Neural progenitor cell (in vitro differentiated cells): ENCODE measurements around the gene GRAMD2A. TPM values are rescaled to one million over a fixed set of nuclear protein-coding genes. Genes with fewer than 3 reads are reported as not detected.

Experiments
- DNase-seq: peaks from one replicate; pipeline ENCODE4 v3.0.0-alpha.2; 2016; ENCODE audit warnings: low spot score
- H2AFZ ChIP-seq: fragments of 200-600 bp; sonication (generic); replicated peaks from 2 replicates; pipeline ENCODE4 v1.6.1; 2016; ENCODE audit warnings: antibody characterized with exemption
- H3F3A ChIP-seq: fragments of 200-600 bp; sonication (generic); 2 replicates; pipeline ENCODE4 v1.6.1; 2016; ENCODE audit warnings: antibody characterized with exemption, low read depth
- H3K27ac ChIP-seq: fragments of 200-600 bp; sonication (generic); 2 replicates; pipeline ENCODE4 v1.5.1; 2016; ENCODE audit warnings: mild to moderate bottlenecking
- H3K27me3 ChIP-seq: fragments of 200-600 bp; sonication (generic); 2 replicates; pipeline ENCODE4 v1.6.1; 2016; ENCODE audit warnings: mild to moderate bottlenecking, moderate library complexity
- H3K36me3 ChIP-seq: fragments of 200-600 bp; sonication (generic); 2 replicates; pipeline ENCODE4 v1.5.1; 2016
- H3K4me1 ChIP-seq: fragments of 200-600 bp; sonication (generic); 2 replicates; pipeline ENCODE4 v1.6.1; 2016; ENCODE audit warnings: mixed run types
- H3K4me2 ChIP-seq: fragments of 200-600 bp; sonication (generic); 2 replicates; pipeline ENCODE4 v1.6.1; 2016
- H3K4me3 ChIP-seq: fragments of 200-600 bp; sonication (generic); 2 replicates; pipeline ENCODE4 v1.5.1; 2016
- H3K79me2 ChIP-seq: fragments of 200-600 bp; sonication (generic); 2 replicates; pipeline ENCODE4 v1.6.1; 2016; ENCODE audit warnings: low read depth
- H3K9ac ChIP-seq: fragments of 200-600 bp; sonication (generic); 2 replicates; pipeline ENCODE4 v1.6.1; 2016
- H3K9me3 ChIP-seq: fragments of 200-600 bp; sonication (generic); 2 replicates; pipeline ENCODE4 v1.5.1; 2016; ENCODE audit warnings: low read depth
- H4K20me1 ChIP-seq: fragments of 200-600 bp; sonication (generic); 2 replicates; pipeline ENCODE4 v1.6.1; 2016; ENCODE audit warnings: low read depth
- H3K27ac Mint-ChIP-seq: 3 replicates; pipeline ENCODE4 v1.8.0; 2021; ENCODE audit warnings: mixed read lengths
- H3K27me3 Mint-ChIP-seq: 2 replicates; pipeline ENCODE4 v1.8.0; 2022; ENCODE audit warnings: low read depth, mild to moderate bottlenecking, inconsistent platforms, moderate library complexity, mixed read lengths; ENCODE audit not compliant: insufficient read depth
- H3K36me3 Mint-ChIP-seq: 3 replicates; pipeline ENCODE4 v1.8.0; 2021; ENCODE audit warnings: mixed read lengths
- H3K4me1 Mint-ChIP-seq: 3 replicates; pipeline ENCODE4 v1.8.0; 2021; ENCODE audit warnings: mixed read lengths
- H3K4me3 Mint-ChIP-seq: 3 replicates; pipeline ENCODE4 v1.8.0; 2021; ENCODE audit warnings: mild to moderate bottlenecking, moderate library complexity, mixed read lengths
- H3K9me3 Mint-ChIP-seq: 3 replicates; pipeline ENCODE4 v1.8.0; 2020; ENCODE audit warnings: mixed read lengths
- EZH2 ChIP-seq: fragments of 200-600 bp; sonication (generic); IDR thresholded peaks from 2 replicates; pipeline ENCODE4 v1.6.1; 2017; ENCODE audit warnings: antibody characterized with exemption, mild to moderate bottlenecking, moderate library complexity
- EZH2phosphoT487 ChIP-seq: fragments of 200-600 bp; sonication (generic); IDR thresholded peaks from 2 replicates; pipeline ENCODE4 v1.6.1; 2017; ENCODE audit warnings: antibody characterized with exemption
- total RNA-seq: library from RNA; depleted of rRNA; stranded (reverse); fragments of >200 nt; gene quantifications from 2 replicates; pipeline ENCODE4 v1.2.3, GENCODE V29; 2015; ENCODE audit warnings: low replicate concordance
- TF ChIP-seq, protein P1 (sequence below): fragments of 200-600 bp; sonication (generic); IDR thresholded peaks from 2 replicates; pipeline ENCODE4 v1.5.1; 2017; ENCODE audit warnings: antibody characterized with exemption, mild to moderate bottlenecking

The GRAMD2A gene
- total RNA-seq, 1 donor from 2014 or later = 0.43 TPM

- Mint-ChIP-seq H3K36me3 (peaks cover 36% of the 10 kb centered on the region), H3K27me3 (peaks cover 23% of the 10 kb centered on the region), H3K9me3 (peaks cover 2% of the 10 kb centered on the region), H3K4me1 (peaks cover 5% of the 10 kb centered on the region), H3K4me3 (no peak overlapping the region), H3K27ac (no peak overlapping the region)
- Histone ChIP-seq H3F3A (peaks cover 53% of the 10 kb centered on the region), H4K20me1 (peaks cover 83% of the 10 kb centered on the region), H3K4me3 (no peak overlapping the region), H3K27ac (no peak overlapping the region), H2AFZ (no peak overlapping the region), H3K9me3 (no peaks in the 10 kb centered on the region), H3K4me1 (peaks cover 8% of the 10 kb centered on the region), H3K79me2 (no peaks in the 10 kb centered on the region), H3K27me3 (peaks cover 48% of the 10 kb centered on the region), H3K9ac (no peak overlapping the region), H3K4me2 (no peak overlapping the region), H3K36me3 (peaks cover 9% of the 10 kb centered on the region)
- peak; percentile 69 for DNase-seq
- no peak for TF ChIP-seq EZH2
- TF ChIP-seq, protein P1, sequence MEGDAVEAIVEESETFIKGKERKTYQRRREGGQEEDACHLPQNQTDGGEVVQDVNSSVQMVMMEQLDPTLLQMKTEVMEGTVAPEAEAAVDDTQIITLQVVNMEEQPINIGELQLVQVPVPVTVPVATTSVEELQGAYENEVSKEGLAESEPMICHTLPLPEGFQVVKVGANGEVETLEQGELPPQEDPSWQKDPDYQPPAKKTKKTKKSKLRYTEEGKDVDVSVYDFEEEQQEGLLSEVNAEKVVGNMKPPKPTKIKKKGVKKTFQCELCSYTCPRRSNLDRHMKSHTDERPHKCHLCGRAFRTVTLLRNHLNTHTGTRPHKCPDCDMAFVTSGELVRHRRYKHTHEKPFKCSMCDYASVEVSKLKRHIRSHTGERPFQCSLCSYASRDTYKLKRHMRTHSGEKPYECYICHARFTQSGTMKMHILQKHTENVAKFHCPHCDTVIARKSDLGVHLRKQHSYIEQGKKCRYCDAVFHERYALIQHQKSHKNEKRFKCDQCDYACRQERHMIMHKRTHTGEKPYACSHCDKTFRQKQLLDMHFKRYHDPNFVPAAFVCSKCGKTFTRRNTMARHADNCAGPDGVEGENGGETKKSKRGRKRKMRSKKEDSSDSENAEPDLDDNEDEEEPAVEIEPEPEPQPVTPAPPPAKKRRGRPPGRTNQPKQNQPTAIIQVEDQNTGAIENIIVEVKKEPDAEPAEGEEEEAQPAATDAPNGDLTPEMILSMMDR = peak; percentile 88
These were observed 2.2 kb upstream of the GRAMD2A start for GRCh38 chr15:72199721-72200212.

GRCh38 chr15:72199205-72199515 is 1.6 kb upstream of the GRAMD2A start:
- Histone ChIP-seq H3K27me3 (peaks cover 54% of the 10 kb centered on the region), H3K9ac (no peak overlapping the region), H3K27ac (no peak overlapping the region), H4K20me1 (peaks cover 81% of the 10 kb centered on the region), H3K4me3 (no peak overlapping the region), H3K36me3 (peaks cover 9% of the 10 kb centered on the region), H3K4me2 (no peak overlapping the region), H3K9me3 (no peaks in the 10 kb centered on the region), H2AFZ (no peak overlapping the region), H3K79me2 (no peaks in the 10 kb centered on the region), H3F3A (peaks cover 53% of the 10 kb centered on the region), H3K4me1 (peaks cover 8% of the 10 kb centered on the region)
- DNase-seq = no peak
- Mint-ChIP-seq H3K36me3 (peaks cover 31% of the 10 kb centered on the region), H3K9me3 (peaks cover 2% of the 10 kb centered on the region), H3K4me3 (no peak overlapping the region), H3K27ac (no peak overlapping the region), H3K4me1 (peaks cover 5% of the 10 kb centered on the region), H3K27me3 (peaks cover 25% of the 10 kb centered on the region)
- TF ChIP-seq EZH2phosphoT487 (no peak), EZH2 (no peak)
- TF ChIP-seq, protein P1 = no peak

DNA sequence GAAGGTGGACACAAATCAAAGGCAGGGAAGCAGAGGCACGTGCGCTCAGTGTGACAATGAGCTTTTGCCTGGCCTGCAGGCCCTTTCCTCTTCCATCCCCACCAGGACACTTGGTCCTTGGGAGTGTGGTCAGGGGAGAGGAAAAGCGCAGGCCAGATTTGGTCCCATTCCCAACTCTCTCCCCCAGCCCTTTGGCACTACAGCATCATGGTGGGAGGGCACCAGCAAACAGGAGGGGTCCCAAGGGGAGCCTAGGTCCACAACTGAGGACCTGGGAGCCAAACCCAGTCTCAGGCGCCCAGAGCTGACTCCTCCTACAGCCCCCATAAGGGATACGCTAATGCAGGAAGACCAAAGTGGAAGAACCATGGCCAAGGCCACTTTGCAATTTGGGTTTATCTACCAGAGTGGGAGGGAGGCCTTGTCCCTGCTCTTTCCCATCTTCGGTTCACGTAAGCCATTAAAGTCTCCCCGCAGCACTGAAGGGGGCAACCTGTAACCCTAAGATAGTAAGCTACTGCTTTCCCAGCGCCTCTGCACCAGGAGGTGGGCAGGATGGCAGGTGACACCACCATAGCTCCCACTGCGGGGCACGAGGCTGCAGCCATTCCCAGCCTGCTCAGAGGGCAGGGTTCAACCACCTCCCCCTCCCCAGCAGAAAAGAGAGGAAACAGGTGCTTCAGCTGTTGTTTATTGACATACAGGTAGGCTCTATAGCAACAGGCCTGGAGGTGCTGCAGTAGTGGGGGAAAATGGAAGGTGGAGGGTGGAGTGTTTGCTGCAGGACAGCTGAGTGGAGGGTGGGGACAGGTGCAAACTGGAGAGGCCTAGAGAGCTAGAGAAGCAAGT is 993 bp upstream of the GRAMD2A start:
- H3K4me3 ChIP-seq = no peak overlapping the region
- Mint-ChIP-seq H3K4me3 (peak overlapping the region; percentile 80), H3K9me3 (peaks cover 2% of the 10 kb centered on the region), H3K4me1 (peaks cover 8% of the 10 kb centered on the region), H3K27me3 (peaks cover 25% of the 10 kb centered on the region), H3K27ac (no peak overlapping the region), H3K36me3 (peaks cover 31% of the 10 kb centered on the region)
- peaks cover 53% of the 10 kb centered on the region for H3F3A ChIP-seq
- H3K9me3 ChIP-seq = no peaks in the 10 kb centered on the region
- TF ChIP-seq EZH2 (no peak), EZH2phosphoT487 (no peak)
- TF ChIP-seq, protein P1 = no peak
- peaks cover 75% of the 10 kb centered on the region for H4K20me1 ChIP-seq
- H3K36me3 ChIP-seq = peaks cover 5% of the 10 kb centered on the region
- H3K27ac ChIP-seq = no peak overlapping the region
- DNase-seq = no peak
- peaks cover 8% of the 10 kb centered on the region for H3K4me1 ChIP-seq
- no peaks in the 10 kb centered on the region for H3K79me2 ChIP-seq
- no peak overlapping the region for H3K4me2 ChIP-seq
- H2AFZ ChIP-seq = no peak overlapping the region
- no peak overlapping the region for H3K9ac ChIP-seq
- H3K27me3 ChIP-seq = peaks cover 60% of the 10 kb centered on the region
